Measurements from ENCODE around the gene OBSCN.

Gene OBSCN

GRCh38 chr1:228358039-228358763, 150.4 kb downstream of the OBSCN start:
- no peak for TF ChIP-seq CTCF (IDR thresholded peaks at IDR 0.05; ENCODE audit: insufficient read depth, low read depth, low read length, missing control alignments)
- no peak overlapping the region for H3K4me3 ChIP-seq (ENCODE audit: low read length)
- peak; percentile 59 for DNase-seq (ENCODE audit: low read depth)

DNA sequence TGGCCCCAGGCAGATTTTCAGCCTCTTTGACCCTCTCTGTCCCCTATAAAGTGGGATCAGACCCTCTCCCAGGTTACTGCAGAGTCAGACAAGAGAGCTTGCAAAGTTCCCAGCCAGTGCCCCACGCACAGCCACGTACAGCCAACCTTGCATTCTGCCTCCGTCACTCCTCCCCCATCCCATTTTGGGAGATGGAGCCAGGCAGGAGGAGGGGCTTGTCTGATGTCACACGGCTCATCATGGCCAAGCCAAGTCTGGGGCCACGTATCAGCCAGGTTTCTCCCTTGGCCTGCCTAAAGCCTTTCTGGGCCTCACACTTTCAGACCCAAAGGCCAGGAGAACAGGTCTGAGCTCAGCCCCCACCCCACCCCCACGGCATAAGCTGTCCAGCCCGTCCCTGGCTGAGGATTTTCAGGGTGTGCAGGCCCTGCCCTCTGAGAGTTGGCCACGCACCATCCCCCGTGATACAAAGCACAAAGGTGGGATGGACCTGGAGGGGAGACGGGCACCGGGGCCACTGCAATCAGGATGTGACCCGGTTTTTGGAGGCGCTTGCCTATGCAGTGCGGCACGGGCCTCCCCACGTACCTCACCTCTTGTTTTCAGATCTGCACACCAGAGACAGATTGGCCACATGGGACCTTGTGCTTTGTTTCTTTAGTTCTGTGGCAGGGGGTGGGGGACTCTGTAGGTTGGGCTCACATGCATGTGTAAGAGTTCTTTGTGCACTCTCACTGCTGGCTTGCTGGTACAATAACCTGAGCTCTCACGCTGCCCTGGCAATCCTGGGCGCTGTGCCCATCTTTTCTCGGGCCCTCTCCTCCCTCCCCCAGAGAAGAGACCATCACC, 151.1 kb downstream of the OBSCN start:
- TF ChIP-seq CTCF (IDR thresholded peaks at IDR 0.05; ENCODE audit: insufficient read depth, low read depth, low read length, missing control alignments), result no peak
- H3K4me3 ChIP-seq (ENCODE audit: low read length), result no peak overlapping the region
- DNase-seq (ENCODE audit: low read depth), result no peak

GRCh38 chr1:228359613-228360532, 152.0 kb downstream of the OBSCN start:
- no peak for TF ChIP-seq CTCF (IDR thresholded peaks at IDR 0.05; ENCODE audit: insufficient read depth, low read depth, low read length, missing control alignments)
- no peak for DNase-seq (ENCODE audit: low read depth)
- no peak overlapping the region for H3K4me3 ChIP-seq (ENCODE audit: low read length)

- no peak overlapping the region for H3K4me3 ChIP-seq (ENCODE audit: low read length)
- no peak for TF ChIP-seq CTCF (IDR thresholded peaks at IDR 0.05; ENCODE audit: insufficient read depth, low read depth, low read length, missing control alignments)
- DNase-seq (ENCODE audit: low read depth), result no peak
Observed at GRCh38 chr1:228360533-228361313, 152.9 kb downstream of the OBSCN start.

GRCh38 chr1:228361314-228362140, 153.7 kb downstream of the OBSCN start:
- no peak overlapping the region for H3K4me3 ChIP-seq (ENCODE audit: low read length)
- TF ChIP-seq CTCF (IDR thresholded peaks at IDR 0.05; ENCODE audit: insufficient read depth, low read depth, low read length, missing control alignments), result no peak
- DNase-seq (ENCODE audit: low read depth), result no peak
